GM18867 (cell line): ENCODE measurements around the gene TCN1.
"Not testable (repeated sequence)": the region's sequence is repeated elsewhere in the genome, so short reads cannot be mapped to it uniquely, and the experiment has no call there.

ENCODE experiments used
- ATAC-seq: cut with Tn5 transposase; IDR thresholded peaks from one replicate; pipeline ENCODE4 v1.9.1; 2021; ENCODE audit warnings: mild to moderate bottlenecking, moderate library complexity; ENCODE audit not compliant: unreplicated experiment

Gene TCN1

DNA sequence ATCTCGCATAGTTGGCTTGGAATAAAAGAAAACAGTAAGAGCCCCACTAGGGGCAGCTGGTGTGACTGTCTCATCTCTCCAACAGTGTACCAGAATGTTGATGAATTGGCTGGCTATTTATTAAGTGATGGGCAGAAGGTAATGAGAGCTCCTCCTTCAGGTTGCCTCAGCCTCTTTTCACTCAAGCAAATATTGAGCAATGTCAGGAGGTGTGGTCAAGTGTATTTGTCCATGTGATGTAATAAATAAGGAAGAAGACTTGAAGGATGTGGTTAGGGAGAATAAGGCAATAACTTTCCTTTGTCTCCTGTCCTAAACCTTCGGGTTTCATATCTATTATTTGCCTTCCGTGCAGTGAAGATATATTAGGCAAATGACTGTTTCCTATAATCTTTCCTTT, at the start of gene TCN1:
TSS of gene TCN1 (minus strand) at position 91 of the 400 bp plus-strand sequence. CDS start at position 74, 17 bp downstream.
- no peak for ATAC-seq

DNA sequence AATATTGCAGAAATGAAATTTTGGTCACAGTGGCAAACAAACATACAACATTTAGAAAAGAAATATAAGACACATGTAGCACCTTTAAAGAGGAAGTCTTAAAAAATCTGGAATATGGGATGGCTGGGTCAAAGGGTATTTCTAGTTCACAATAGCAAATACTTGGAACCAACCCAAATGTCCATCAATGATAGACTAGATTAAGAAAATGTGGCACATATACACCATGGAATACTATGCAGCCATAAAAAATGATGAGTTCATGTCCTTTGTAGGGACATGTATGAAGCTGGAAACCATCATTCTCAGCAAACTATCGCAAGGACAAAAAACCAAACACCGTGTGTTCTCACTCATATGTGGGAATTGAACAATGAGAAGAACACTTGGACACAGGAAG, 37.3 kb upstream of the TCN1 start:
- ATAC-seq = not testable (repeated sequence)

- no peak for ATAC-seq
These were observed 35.0 kb upstream of the TCN1 start for GRCh38 chr11:59901306-59901705.

DNA sequence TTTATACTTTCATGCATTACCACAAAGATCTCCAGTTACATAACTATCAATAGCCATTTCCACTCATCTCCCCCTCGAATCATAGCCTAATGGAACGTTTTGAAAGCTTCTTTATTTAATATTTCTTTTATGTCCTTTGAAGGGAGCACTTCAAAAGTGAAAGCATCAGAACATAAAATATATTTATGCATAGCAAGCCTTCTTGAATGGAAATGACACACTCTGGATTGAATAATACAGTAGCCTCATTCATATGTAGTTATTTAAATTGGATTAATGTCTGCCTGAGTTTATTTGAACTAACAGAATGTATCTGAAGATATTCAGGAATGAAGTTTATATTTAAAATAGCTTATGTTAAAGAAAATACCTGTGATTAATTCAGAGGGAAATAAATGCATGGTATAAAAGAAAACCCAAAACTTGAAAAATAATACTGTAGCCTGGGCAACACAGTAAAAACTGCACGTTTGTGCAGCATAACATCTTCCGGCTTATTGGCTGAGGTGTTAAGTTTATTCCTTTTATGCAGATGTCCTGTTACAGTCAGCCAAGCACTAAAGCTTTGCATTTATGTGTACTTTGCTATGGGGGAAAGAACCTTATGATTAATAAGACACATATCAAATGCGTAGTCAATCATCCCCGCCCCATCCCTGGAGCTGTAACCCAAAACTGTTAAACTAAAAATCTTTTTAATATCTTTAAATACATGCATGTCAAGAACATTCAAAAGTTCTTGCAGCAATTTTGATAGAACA, 34.3 kb upstream of the TCN1 start:
- no peak for ATAC-seq

GRCh38 chr11:59899532-59899931, 33.2 kb upstream of the TCN1 start:
- no peak for ATAC-seq

- ATAC-seq = no peak
These were observed 32.4 kb upstream of the TCN1 start for GRCh38 chr11:59898650-59899049.

- ATAC-seq = no peak
These were observed 31.8 kb upstream of the TCN1 start for GRCh38 chr11:59898046-59898445.

DNA sequence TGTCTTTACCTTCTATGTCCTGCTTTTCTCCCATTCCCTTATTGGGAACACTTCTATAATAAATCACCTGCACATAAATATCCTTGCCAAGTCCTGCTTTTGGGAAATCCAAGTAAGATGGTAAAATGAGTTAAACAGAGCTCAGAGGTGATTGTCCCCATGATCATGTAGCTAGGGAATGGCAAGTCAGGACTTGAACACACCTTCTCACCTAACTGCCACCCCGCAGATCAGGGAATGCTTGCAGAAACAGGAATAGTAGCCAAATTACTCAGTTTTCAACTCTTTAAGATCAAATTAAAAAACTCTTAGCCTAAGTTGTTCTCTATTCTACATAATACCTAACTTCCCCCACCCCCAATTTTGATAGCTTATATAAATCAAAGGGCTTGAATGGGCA, 28.3 kb upstream of the TCN1 start:
- ATAC-seq = no peak

DNA sequence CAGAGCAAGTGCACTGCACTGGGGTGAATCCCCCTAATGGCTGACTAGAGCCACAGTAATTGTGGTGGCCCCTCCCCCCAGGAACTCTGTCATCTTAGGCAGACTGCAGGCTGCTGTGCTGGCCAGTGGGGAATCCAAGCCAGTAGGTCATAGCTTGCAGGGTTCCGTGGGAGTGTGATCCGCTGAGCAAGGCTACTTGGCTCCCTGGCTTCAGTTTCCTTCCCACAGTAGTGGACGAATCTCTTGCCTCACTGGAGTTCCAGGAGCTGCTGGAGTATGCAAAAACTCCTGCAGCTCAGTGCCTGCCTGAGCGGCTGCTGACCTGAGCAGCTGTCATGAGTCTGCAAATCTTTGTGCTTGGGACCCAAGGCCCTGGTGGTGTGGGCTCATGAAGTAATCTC, 25.5 kb upstream of the TCN1 start:
- ATAC-seq = no peak

GRCh38 chr11:59887156-59887555, 20.9 kb upstream of the TCN1 start:
- ATAC-seq = not testable (repeated sequence)

DNA sequence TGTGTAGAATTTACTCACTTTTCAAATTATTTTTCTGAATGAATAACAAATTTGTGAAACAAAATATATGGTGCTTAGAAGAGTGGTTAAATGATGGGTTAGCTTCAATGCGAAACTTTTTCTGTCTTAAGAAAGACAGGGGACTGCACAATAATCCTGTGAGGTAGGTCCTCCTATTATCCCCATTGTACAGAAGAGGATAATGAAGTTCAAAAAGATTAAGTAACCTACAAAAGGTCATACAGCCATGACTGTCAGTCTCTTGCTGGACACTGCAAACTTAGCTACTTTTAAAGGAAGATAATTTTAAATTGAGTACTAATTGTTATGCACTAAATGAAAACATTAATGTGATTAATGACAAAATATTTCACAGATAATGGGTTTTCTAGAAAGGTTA, 17.3 kb upstream of the TCN1 start:
- ATAC-seq = no peak

- no peak for ATAC-seq
These were observed 13.3 kb upstream of the TCN1 start for GRCh38 chr11:59879567-59879966.

GRCh38 chr11:59878575-59878974, 12.3 kb upstream of the TCN1 start, which contains the start of gene OOSP3:
Gene OOSP3 (plus strand): TSS chr11:59878782. CDS start chr11:59878809, 27 bp downstream.
- ATAC-seq = no peak

GRCh38 chr11:59877784-59878183, 11.5 kb upstream of the TCN1 start:
- no peak for ATAC-seq

DNA sequence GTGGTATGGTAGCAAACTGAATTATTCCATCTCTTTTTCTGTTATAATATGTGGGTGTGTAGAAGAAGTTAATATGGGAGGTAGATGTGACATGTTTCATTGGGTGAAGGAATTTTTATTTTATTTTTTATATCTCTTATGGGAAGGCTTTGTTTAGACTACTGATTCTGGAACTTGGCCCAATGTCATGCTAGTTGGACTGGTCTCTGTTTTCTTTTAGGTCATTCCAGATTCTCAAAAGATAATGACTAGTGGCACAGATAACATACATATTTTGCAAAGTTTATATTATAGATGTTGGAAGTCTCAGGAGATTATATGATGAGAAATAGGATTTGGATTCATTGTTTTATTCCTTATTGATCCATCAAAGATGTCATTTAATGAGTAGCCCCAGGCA, 11.0 kb upstream of the TCN1 start:
- no peak for ATAC-seq

- ATAC-seq = no peak
These were observed 9.7 kb upstream of the TCN1 start for GRCh38 chr11:59875856-59876519.

GRCh38 chr11:59872076-59872475, 5.8 kb upstream of the TCN1 start:
- ATAC-seq = no peak

DNA sequence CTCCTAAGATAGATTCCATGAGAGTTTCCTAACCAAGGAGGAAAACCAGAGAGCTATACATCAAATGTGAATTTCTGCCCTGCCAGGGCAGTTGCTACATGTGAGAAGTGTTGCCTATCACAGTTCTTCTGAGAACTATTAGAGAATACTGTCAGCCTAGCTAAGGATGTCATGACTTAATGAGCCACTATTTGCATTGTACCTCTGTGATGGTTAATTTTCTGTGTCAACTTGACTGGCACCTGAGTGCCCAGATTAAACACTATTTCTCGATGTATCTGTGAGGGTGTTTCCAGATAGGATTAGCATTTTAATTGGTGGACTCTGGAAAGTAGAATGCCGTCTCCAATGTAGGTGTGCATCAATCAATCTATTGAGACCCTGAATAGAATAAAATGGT, 1.7 kb upstream of the TCN1 start:
- no peak for ATAC-seq

- ATAC-seq = no peak
These were observed 549 bp upstream of the TCN1 start for GRCh38 chr11:59866836-59867235.

DNA sequence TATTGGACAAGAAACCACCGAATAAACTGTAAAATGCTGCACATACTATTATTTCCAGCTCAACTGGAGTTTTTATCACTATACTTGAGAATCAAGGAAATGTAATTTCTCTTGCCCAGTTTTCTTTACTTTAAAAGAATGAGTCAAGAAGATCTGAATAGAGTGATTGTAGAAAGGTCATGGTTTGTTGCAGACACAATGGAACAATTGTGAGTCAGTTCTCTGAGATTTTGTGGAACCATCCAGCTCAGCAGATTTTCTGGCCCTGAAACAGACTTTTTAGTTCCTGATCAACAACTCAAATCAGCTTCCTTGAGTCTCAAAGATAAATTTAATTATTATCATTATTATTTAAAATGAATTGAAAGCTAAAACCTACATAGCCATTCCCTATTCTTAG, 1.3 kb downstream of the TCN1 start:
- no peak for ATAC-seq

GRCh38 chr11:59862252-59862651, 4.0 kb downstream of the TCN1 start:
- no peak for ATAC-seq

DNA sequence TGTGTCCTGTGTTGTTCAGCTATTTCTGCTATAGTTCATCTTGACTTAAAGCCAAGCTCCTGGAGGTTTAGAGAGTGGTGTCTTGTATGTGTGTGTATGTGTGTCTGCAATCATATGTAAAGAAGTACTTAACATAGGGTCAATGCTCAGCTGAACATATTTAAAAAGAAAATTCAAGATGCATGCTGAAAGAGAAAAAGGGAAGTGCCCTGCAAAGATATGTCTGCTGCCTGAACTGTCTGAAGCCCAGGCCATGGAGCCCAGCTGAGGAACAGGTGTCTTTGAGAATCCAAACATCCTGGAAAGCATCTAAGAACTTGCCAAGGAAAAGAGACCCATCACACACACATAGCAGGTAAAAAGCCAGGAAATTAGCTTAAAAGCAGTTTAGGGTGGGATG, 6.6 kb downstream of the TCN1 start:
- no peak for ATAC-seq
